GM18909 (cell line): ENCODE data around the gene S100A4.
A peak's percentile ranks its signal among the peaks of the same experiment; 100 is the strongest.

Source experiments
- ATAC-seq: cut with Tn5 transposase; IDR thresholded peaks from one replicate; pipeline ENCODE4 v1.9.1; 2021; ENCODE audit warnings: mild to moderate bottlenecking; ENCODE audit not compliant: unreplicated experiment, poor library complexity

The S100A4 gene

DNA sequence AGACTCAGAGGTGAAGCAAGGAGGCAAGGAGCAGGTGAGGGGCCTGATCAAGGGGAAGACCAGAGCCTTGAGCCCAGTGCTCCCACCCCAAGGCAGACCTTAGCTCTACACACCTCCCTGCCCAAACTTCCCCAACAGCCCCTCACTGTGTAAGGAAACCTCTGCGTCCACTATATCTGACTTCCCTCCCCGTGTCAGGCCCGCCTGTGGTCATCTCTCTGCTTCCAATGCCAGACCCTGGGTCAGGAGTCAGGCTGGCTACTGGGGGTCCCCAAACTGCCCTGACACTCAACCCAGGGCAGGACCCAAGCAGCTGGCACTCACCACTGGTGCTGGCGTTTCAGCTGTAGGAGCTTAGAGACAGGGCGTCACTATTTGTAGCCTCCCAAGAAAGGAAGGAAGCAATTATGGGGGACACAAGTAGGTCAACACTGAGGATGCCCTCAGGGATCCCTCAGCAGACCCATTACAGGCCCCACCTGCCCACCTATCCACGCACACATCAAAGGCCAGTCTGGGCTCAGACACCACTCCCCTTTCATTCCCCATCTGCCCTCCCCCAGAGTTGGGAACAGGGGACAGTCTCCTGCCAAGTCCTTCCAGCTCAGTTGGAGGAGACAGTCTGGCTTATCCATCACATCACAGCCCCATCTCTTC is 4.3 kb upstream of the S100A4 start:
- ATAC-seq, result no peak

DNA sequence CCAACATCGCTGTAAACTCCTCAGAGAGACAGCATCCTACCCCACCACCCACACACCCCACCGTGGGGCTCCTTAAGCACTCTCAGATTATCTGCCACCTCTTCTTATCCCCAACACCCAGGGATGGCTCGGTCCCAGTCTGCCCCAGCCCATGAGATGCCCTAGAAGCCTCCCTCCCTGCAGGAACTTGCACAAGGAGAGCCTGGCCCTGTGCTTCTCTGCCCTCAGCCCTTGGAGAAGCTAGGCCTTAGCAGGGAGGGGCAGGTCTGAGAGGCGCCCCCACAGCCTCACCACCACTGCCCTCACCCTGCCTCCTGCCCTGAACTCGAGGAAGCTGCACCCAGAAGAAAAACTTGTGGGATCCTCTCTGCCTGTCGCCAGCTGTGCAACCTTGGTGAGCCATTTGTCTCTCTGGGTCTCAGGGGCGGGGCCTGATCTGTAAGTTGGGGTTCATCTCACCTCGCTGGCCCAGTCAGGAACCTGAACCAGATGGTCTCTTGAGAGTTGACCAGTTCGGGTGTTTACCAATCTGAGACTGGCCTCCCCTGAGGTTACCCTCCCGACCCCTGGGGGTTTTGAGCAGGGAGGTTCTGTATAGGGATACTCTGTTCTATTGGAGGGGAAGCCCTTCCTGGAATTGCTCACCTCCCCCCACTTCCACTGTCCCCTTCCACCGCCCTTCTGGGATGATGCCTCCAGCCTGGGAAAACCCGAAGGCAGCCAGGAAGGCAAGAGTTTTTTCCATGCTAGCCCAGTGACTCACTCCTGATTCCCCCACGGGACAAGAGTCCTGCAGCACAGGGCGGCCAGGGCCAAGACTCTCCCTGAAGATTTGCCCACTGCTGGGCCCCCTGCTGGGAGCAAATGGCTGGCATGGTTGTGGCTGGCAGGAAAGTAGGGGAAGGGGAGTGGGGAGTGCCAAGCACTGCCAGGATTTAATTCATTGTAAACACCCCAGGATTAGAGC is 3.4 kb upstream of the S100A4 start, which contains the start of gene S100A3:
Gene S100A3 (minus strand): TSS at position 537 of the 967 bp plus-strand sequence. CDS start 773 bp downstream, outside the sequence.
- no peak for ATAC-seq

GRCh38 chr1:153547560-153548551 is 2.2 kb upstream of the S100A4 start:
- no peak for ATAC-seq

DNA sequence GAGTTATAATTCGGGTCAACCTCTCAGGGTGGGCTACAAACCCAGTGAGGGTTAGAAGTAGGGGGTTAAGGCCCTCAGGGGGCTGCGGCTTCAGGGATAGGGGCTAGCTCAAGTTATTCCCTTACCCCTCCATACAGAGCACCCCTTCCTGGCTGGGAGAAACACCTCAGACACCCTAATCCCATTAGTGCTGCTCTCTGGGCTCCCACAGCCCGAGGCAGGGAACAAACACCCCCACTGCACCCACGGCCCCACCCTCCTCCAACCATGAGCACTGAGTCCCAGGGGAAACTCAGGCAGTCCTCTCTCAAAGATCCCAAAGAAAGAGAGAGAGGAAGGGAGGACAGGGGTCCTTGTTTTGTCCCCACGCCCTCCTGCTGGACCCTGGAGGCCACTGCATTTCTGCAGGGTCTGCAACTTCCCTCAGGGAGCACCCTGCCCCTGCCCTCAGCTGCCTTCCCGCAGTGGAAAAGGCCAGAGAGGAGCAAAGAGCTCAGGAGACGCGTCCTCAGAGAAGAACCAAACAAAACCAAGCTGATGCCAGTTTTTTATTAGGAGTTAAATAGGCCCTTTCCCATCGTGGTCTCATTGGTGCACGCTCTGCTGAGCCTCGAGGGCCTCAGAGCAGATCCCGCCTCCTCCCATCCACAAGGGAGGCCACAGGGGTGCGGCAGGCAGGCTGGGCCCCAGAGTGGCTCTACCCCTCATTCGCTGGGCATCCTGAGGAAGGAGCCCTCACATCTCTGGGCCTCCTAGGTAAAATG is 1.4 kb upstream of the S100A4 start:
- no peak for ATAC-seq

- ATAC-seq, result no peak
These were observed 765 bp upstream of the S100A4 start for GRCh38 chr1:153546371-153546770.

GRCh38 chr1:153544453-153545066 is 1.0 kb downstream of the S100A4 start:
- peak; percentile 8 for ATAC-seq

DNA sequence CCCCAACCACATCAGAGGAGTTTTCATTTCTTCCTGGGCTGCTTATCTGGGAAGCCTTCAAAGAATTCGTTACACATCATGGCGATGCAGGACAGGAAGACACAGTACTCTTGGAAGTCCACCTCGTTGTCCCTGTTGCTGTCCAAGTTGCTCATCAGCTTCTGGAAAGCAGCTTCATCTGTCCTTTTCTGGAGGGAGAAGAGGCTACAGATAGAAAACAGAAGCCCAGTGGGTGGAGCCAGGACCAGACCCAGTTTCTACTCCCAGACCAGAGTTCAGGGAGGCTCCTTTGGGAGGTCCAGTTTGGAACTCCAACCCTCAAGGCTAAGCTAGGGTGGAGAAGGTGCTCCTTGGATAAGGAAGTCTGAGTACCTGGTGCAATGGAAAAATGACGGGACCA is 1.9 kb downstream of the S100A4 start:
- no peak for ATAC-seq

DNA sequence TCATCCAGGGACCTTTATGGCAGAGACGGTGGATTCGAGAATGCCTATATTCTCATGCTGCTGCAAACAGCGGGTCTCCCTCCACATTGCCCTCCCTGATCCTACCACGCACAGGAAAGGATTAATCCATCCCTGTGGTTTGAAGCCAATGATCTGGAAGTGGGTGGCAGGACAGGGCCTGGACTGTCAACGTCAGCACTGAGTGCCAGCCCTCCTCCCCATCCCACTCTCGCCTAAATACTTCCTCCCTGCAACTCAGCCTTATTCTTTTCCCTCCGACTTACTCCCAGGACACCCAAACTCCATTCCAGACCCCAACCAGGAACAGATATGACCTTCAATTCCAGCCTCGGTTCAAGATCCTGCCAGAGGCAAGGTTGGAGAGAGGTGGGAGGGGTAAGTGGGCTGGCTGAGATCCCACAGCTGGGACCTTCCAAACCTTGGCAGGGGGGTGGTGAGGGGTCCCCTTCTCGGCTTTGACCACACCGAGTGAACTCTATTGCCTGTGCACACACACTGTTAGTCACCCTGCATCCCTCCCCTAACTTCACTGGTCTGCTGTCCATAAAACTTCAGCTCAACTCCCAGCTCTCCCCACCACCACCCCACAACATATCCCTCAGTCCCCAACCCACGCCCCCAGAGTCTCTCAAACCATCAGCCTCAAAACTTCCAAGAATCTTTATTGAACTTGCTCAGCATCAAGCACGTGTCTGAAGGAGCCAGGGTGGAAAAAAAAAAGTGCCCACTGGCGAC is 2.5 kb downstream of the S100A4 start:
- no peak for ATAC-seq

- no peak for ATAC-seq
These were observed 3.7 kb downstream of the S100A4 start for GRCh38 chr1:153541641-153542590.

- ATAC-seq, result no peak
These were observed 4.9 kb downstream of the S100A4 start, which contains the start of gene S100A5 for GRCh38 chr1:153540394-153541361. Gene S100A5 (minus strand): TSS chr1:153540934. CDS start chr1:153540191, 743 bp downstream.

GRCh38 chr1:153539395-153540093 is 6.1 kb downstream of the S100A4 start:
- no peak for ATAC-seq

DNA sequence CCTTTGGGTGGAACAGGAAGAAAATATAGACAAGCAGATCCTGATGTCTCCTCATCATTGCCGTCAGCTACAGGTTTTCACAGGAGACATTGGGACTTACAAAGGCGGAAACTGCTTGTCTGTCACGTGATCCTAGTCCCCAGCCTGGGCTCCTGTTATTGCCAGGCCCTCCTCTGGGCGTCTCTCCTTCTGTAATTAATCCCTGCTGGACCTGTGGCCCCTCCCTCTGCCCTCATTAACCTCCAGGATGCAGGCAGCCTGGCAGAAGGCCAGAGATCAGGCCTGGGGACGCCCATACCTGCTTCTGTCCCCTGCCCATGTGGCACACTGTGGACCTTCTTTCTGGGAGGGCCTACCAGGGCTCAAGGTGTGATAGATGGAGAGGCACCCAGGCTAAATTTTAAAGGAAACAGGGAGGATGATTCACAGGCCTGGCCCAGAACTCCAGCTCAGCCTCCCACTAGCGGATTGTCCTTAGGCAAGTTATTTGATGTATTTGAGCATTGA is 7.2 kb downstream of the S100A4 start:
- ATAC-seq, result no peak

- no peak for ATAC-seq
These were observed 8.3 kb downstream of the S100A4 start for GRCh38 chr1:153537376-153537730.

DNA sequence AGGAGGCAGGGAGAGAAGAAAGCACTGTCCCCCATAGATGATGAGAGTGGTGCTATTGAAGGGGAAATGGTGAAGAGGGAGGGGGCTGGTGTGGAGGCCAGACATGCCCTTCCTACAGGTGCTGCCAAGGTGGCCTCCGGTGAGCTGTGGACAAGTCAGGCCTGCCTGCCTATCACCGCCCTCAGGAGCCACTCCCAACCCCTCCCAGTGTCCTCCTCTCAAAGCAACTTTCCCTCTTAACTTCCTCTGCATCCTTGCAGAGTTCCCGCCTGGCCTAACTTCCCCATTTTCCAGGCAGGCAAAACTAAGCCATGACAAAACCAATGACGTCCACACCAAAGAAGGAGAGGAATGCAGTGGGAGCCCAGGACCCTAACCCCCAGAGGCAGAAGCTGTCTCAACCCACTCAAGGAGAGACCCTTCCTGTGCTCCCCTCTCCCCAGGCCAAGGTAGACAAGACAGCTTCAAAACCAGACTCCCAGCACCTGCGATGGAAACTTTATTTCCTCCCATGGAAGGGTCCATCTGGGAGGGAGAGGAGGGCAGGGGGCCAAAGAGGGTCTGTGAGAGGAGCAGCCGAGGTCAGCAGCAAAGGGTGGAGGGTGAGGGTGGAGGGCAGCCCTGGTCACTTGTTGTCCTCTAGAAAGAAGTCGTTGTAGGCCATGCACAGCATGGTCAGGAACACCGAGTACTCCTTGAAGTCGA is 8.8 kb downstream of the S100A4 start:
- no peak for ATAC-seq
